ENCODE data around the gene ADAP1.

ADAP1 gene

GRCh38 chr7:958221-959200 lies 4.0 kb upstream of the ADAP1 start:
- DNase-seq (ENCODE audit: low read depth), result no peak
- TF ChIP-seq, protein P1, sequence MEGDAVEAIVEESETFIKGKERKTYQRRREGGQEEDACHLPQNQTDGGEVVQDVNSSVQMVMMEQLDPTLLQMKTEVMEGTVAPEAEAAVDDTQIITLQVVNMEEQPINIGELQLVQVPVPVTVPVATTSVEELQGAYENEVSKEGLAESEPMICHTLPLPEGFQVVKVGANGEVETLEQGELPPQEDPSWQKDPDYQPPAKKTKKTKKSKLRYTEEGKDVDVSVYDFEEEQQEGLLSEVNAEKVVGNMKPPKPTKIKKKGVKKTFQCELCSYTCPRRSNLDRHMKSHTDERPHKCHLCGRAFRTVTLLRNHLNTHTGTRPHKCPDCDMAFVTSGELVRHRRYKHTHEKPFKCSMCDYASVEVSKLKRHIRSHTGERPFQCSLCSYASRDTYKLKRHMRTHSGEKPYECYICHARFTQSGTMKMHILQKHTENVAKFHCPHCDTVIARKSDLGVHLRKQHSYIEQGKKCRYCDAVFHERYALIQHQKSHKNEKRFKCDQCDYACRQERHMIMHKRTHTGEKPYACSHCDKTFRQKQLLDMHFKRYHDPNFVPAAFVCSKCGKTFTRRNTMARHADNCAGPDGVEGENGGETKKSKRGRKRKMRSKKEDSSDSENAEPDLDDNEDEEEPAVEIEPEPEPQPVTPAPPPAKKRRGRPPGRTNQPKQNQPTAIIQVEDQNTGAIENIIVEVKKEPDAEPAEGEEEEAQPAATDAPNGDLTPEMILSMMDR (IDR thresholded peaks at IDR 0.05; ENCODE audit: low read depth, low read length, missing control alignments), result no peak
- no peak overlapping the region for H3K4me3 ChIP-seq (ENCODE audit: low read depth, low read length)
- in situ Hi-C loops (cut with HindIII; ENCODE audit: low sequenced_read_pairs), result loop anchor here (25.0 kb wide), 1 partner anchor 171 kb away; no protein-coding TSS in a partner anchor

GRCh38 chr7:957418-958220 lies 3.1 kb upstream of the ADAP1 start:
- in situ Hi-C loops (cut with HindIII; ENCODE audit: low sequenced_read_pairs), result loop anchor here (25.0 kb wide), 1 partner anchor 170 kb away; no protein-coding TSS in a partner anchor
- no peak overlapping the region for H3K4me3 ChIP-seq (ENCODE audit: low read depth, low read length)
- DNase-seq (ENCODE audit: low read depth), result no peak
- TF ChIP-seq, protein P1 (IDR thresholded peaks at IDR 0.05; ENCODE audit: low read depth, low read length, missing control alignments), result no peak

DNA sequence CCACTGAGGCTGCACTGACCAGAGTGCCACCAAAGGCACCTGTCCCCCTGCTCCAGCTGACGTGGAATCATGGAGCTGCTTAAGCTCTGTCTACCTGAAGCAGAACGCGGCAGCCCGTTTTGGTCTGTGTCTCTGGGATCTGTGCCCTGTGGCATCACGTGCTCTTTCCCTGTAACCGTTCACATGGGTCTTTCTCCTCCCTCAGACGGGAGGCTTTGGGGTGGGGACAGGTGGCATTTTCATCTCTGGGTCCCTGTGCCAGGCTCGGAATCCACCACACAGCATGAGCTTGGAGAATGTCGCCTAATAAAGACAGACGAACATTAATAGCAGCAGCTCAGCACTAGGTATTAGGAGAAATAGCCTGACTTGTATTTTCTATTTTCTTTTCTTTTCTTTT lies 1.6 kb upstream of the ADAP1 start:
- in situ Hi-C loops (cut with HindIII; ENCODE audit: low sequenced_read_pairs), result loop anchor here (25.0 kb wide), 1 partner anchor 169 kb away; no protein-coding TSS in a partner anchor
- TF ChIP-seq, protein P1 (IDR thresholded peaks at IDR 0.05; ENCODE audit: low read depth, low read length, missing control alignments), result no peak
- DNase-seq (ENCODE audit: low read depth), result no peak
- H3K4me3 ChIP-seq (ENCODE audit: low read depth, low read length), result no peak overlapping the region

- TF ChIP-seq, protein P1 (IDR thresholded peaks at IDR 0.05; ENCODE audit: low read depth, low read length, missing control alignments), result no peak
- H3K4me3 ChIP-seq (ENCODE audit: low read depth, low read length), result peak overlapping the region; percentile 18
- DNase-seq (ENCODE audit: low read depth), result no peak
- in situ Hi-C loops (cut with HindIII; ENCODE audit: low sequenced_read_pairs), result loop anchor here (25.0 kb wide), 1 partner anchor 166 kb away; no protein-coding TSS in a partner anchor
Observed at GRCh38 chr7:953547-954327, 743 bp downstream of the ADAP1 start.

- in situ Hi-C loops (cut with HindIII; ENCODE audit: low sequenced_read_pairs), result loop anchor here (25.0 kb wide), 1 partner anchor 165 kb away; no protein-coding TSS in a partner anchor
- DNase-seq (ENCODE audit: low read depth), result no peak
- H3K4me3 ChIP-seq (ENCODE audit: low read depth, low read length), result no peak overlapping the region
- TF ChIP-seq, protein P1 (IDR thresholded peaks at IDR 0.05; ENCODE audit: low read depth, low read length, missing control alignments), result no peak
Observed at GRCh38 chr7:952548-953441, 1.7 kb downstream of the ADAP1 start.

All from astrocyte of the cerebellum (primary cell).